Measurements from ENCODE around the gene MSX1. TPM values are rescaled to one million over a fixed set of nuclear protein-coding genes. Genes with fewer than 3 reads are reported as not detected.

MSX1 gene
- total RNA-seq, 1 experiment from 2014 or later = not detected

DNA sequence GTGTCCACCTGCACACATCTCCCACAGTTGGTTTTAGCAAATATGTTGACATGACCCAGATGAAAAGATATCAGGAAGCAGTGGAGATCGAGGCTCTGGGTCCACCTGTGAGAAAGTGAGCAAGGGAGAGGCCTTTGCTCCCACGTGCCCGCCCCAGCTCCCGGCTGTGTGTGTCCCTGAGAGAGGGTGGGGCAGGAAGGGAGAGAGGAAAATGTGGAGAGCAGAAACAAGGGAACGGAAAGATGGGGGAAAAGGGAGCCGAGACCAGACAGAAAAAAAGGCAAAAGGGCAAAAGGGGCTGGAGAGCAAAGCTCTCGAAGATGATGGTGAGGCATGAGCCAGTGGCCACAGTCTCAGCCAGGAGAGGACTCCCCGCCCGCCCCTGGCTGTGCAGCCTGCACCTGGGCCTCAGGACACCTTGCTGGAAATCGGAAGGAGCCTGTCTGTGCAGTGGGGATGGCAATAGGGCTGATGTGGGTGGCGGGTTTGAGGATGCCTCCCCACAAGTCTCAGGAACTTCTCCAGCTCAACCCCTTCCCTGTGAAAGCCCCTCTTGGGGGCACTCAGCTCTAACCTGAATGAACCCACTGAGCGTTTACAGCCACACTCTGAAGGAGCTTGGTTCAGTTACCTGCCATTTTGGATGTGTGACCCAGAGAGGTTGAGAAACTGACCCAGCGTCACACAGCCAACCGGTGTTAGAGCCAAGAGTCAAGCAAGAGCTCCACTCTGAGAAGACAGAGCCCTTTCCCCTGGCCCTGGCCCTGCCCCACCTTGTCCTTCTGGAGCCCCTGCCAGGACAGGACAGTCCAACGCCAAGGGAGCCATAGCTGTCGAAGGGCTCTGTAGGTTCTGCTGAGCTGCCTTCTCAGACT lies 20.3 kb upstream of the MSX1 start:
- Histone ChIP-seq H3K9me3 (ENCODE audit: control insufficient read depth, low read depth, low read length) (no peaks in the 10 kb centered on the region), H3K27me3 (ENCODE audit: insufficient read depth, low read length) (no peaks in the 10 kb centered on the region; the same call in 1 of the 2 replicates), H3K14ac (ENCODE audit: insufficient read depth, low read length) (no peak overlapping the region), H3K79me1 (ENCODE audit: insufficient read depth, low read depth, low read length, poor library complexity, severe bottlenecking) (no peaks in the 10 kb centered on the region), H3K23ac (ENCODE audit: insufficient read length, low read depth, low read length) (no peak overlapping the region), H2BK20ac (ENCODE audit: low read depth, low read length, poor library complexity, severe bottlenecking) (no peak overlapping the region), H3K18ac (ENCODE audit: insufficient read length, low read depth, low read length) (no peak overlapping the region), H2AK5ac (ENCODE audit: insufficient read length, low read length) (no peak overlapping the region), H4K5ac (ENCODE audit: insufficient read length, low read depth, low read length) (no peak overlapping the region), H4K8ac (replicated peaks; ENCODE audit: insufficient read length, low read depth, low read length) (no peak overlapping the region), H2BK15ac (ENCODE audit: low read depth, low read length) (no peak overlapping the region), H3K56ac (ENCODE audit: insufficient read length, low read depth, low read length) (no peak overlapping the region), H2BK5ac (ENCODE audit: insufficient read length, low read length) (no peak overlapping the region), H3K4me1 (ENCODE audit: insufficient read depth, low read length) (no peaks in the 10 kb centered on the region), H3T11ph (ENCODE audit: low read length) (no peak overlapping the region), H4K20me1 (ENCODE audit: control insufficient read depth, insufficient read depth, insufficient read length) (peaks cover 2% of the 10 kb centered on the region), H3K4me2 (ENCODE audit: insufficient read depth, insufficient read length, low read length) (no peak overlapping the region), H2AFZ (ENCODE audit: low read length) (no peak overlapping the region), H3K9ac (ENCODE audit: extremely low read depth, insufficient read length, low read length) (no peak overlapping the region), H4K91ac (ENCODE audit: insufficient read length, low read depth, low read length) (no peak overlapping the region), H2BK12ac (ENCODE audit: insufficient read length, low read depth, low read length) (no peak overlapping the region), H3K23me2 (ENCODE audit: insufficient read length, low read depth, low read length, poor library complexity, severe bottlenecking) (no peaks in the 10 kb centered on the region), H3K4ac (ENCODE audit: low read depth, low read length) (no peak overlapping the region), H3K79me2 (ENCODE audit: insufficient read depth, low read length) (no peaks in the 10 kb centered on the region), H3K27ac (ENCODE audit: insufficient read length, low read depth, low read length) (no peak overlapping the region), H2BK120ac (ENCODE audit: low read depth, low read length, poor library complexity, severe bottlenecking) (no peak overlapping the region)
- no CpG with 5 or more reads among the region's 16 CpGs for WGBS (ENCODE audit: extremely low coverage, insufficient read length, low lambda C conversion rate)
- peaks cover 95% of the 10 kb centered on the region for H3K27me3 Mint-ChIP-seq (ENCODE audit: low read depth)
- peaks cover 0 to 21% of the 10 kb centered on the region in 2 experiments; a peak in 3 of 4 replicates for H3K4me1 Mint-ChIP-seq
- TF ChIP-seq, protein P1, sequence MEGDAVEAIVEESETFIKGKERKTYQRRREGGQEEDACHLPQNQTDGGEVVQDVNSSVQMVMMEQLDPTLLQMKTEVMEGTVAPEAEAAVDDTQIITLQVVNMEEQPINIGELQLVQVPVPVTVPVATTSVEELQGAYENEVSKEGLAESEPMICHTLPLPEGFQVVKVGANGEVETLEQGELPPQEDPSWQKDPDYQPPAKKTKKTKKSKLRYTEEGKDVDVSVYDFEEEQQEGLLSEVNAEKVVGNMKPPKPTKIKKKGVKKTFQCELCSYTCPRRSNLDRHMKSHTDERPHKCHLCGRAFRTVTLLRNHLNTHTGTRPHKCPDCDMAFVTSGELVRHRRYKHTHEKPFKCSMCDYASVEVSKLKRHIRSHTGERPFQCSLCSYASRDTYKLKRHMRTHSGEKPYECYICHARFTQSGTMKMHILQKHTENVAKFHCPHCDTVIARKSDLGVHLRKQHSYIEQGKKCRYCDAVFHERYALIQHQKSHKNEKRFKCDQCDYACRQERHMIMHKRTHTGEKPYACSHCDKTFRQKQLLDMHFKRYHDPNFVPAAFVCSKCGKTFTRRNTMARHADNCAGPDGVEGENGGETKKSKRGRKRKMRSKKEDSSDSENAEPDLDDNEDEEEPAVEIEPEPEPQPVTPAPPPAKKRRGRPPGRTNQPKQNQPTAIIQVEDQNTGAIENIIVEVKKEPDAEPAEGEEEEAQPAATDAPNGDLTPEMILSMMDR (conservative IDR thresholded peaks at IDR 0.05) = no peak
- peaks cover 5 to 8% of the 10 kb centered on the region in 2 experiments; a peak in 3 of 5 replicates for H3K9me3 Mint-ChIP-seq
- no peak for DNase-seq
- H3K27ac Mint-ChIP-seq = no peak overlapping the region
- peaks cover 0 to 4% (median 0%) of the 10 kb centered on the region in 3 experiments; a peak in 1 of 7 replicates for H3K36me3 Mint-ChIP-seq (ENCODE audit: insufficient read depth in 1 of 3, low read depth in 3 of 3)
- H3K4me3 Mint-ChIP-seq = no peak overlapping the region

Data from H9 (cell line).